ENCODE results near the gene SPEM1.
"Not testable (repeated sequence)": the region's sequence is repeated elsewhere in the genome, so short reads cannot be mapped to it uniquely, and the experiment has no call there.

SPEM1 gene

DNA sequence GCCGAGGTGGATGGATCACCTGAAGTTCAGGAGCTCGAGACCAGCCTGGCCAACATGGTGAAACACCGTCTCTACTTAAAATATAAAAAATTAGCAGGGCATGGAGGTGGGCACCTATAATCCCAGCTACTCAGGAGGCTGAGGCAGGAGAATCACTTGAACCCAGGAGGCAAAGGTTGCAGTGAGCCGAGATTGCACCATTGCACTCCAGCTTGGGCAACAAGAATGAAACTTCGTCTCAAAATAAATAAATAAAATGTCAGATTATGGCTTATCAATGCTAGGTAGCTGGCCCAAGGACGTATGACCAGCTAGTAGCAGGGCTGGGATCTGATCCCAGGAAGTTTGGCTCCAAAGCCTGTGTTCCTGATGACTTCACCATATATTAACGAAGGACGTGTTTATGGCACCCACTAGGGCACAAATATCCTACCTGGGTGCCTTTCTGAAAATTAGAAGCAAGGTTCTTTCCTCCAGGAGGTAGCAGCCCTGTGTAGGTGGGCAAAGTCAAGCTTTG lies 50.4 kb downstream of the SPEM1 start:
- DNase-seq, H3K27me3 Mint-ChIP-seq, CTCF ChIA-PET, H3K4me3 Mint-ChIP-seq, H3K9me3 Mint-ChIP-seq, H3K27ac Mint-ChIP-seq, H3K36me3 Mint-ChIP-seq: not testable (repeated sequence)
- peaks cover 22% of the 10 kb centered on the region for H3K4me1 Mint-ChIP-seq

All from activated naive CD4-positive, alpha-beta T cell treated with anti-CD3 and anti-CD28 coated beads, Interleukin-2, amount 10 ng/mL, durations not matched to agents 7 days and 5 days (primary cell).